AG20443 (cell line): Measurements from ENCODE around the gene SNCA.
A peak's percentile ranks its signal among the peaks of the same experiment; 100 is the strongest.

Source experiments
- DNase-seq: peaks from one replicate; pipeline ENCODE4 v3.0.0; 2012; ENCODE audit warnings: low spot score, mixed read lengths

Gene SNCA

GRCh38 chr4:89836897-89837384 lies at the start of gene SNCA:
SNCA (minus strand) TSS chr4:89837161; CDS start chr4:89835667, 1,494 bp downstream.
- DNase-seq: peak; percentile 59

- no peak for DNase-seq
Observed at GRCh38 chr4:89879215-89879614, 42.3 kb upstream of the SNCA start.

- no peak for DNase-seq
Observed at GRCh38 chr4:89878611-89879010, 41.6 kb upstream of the SNCA start.

GRCh38 chr4:89876548-89876947 lies 39.6 kb upstream of the SNCA start:
- DNase-seq: no peak

- DNase-seq: no peak
Observed at GRCh38 chr4:89871211-89871610, 34.2 kb upstream of the SNCA start.

GRCh38 chr4:89868999-89869589 lies 32.1 kb upstream of the SNCA start:
- DNase-seq: no peak

GRCh38 chr4:89868276-89868675 lies 31.3 kb upstream of the SNCA start:
- DNase-seq: no peak

- DNase-seq: no peak
Observed at GRCh38 chr4:89863533-89863932, 26.6 kb upstream of the SNCA start.

- DNase-seq: no peak
Observed at GRCh38 chr4:89860971-89861370, 24.0 kb upstream of the SNCA start.

- no peak for DNase-seq
Observed at GRCh38 chr4:89855236-89855635, 18.3 kb upstream of the SNCA start.

- no peak for DNase-seq
Observed at GRCh38 chr4:89847571-89848325, 10.8 kb upstream of the SNCA start.

- no peak for DNase-seq
Observed at GRCh38 chr4:89839558-89839957, 2.6 kb upstream of the SNCA start.

- peak; percentile 9 for DNase-seq
Observed at GRCh38 chr4:89837993-89838390, 1.0 kb upstream of the SNCA start.

- peak; percentile 17 for DNase-seq
Observed at GRCh38 chr4:89837385-89837992, 528 bp upstream of the SNCA start.

- DNase-seq: no peak
Observed at GRCh38 chr4:89836031-89836745, 773 bp downstream of the SNCA start.

GRCh38 chr4:89835413-89835812 lies 1.5 kb downstream of the SNCA start:
- no peak for DNase-seq

GRCh38 chr4:89834486-89835209 lies 2.3 kb downstream of the SNCA start:
- no peak for DNase-seq

GRCh38 chr4:89829470-89830138 lies 7.4 kb downstream of the SNCA start:
- no peak for DNase-seq

- no peak for DNase-seq
Observed at GRCh38 chr4:89823416-89823815, 13.5 kb downstream of the SNCA start.

GRCh38 chr4:89821612-89822011 lies 15.3 kb downstream of the SNCA start:
- no peak for DNase-seq

- no peak for DNase-seq
Observed at GRCh38 chr4:89820010-89820409, 17.0 kb downstream of the SNCA start.
